Mononuclear cell (primary cell): ENCODE data around the gene PHRF1. TPM values are rescaled to one million over a fixed set of nuclear protein-coding genes. Genes with fewer than 3 reads are reported as not detected.

Experiments used
- H3K27me3 ChIP-seq: 2 replicates; pipeline ENCODE4 v1.6.0; 2011; ENCODE audit warnings: low read length, control low read depth; ENCODE audit not compliant: insufficient read depth
- H3K4me1 ChIP-seq: 2 replicates; pipeline ENCODE4 v1.5.1; 2011; ENCODE audit warnings: mild to moderate bottlenecking, low read length, control low read depth; ENCODE audit not compliant: insufficient read depth
- H3K4me3 ChIP-seq: 2 replicates; pipeline ENCODE4 v1.5.1; 2011; ENCODE audit warnings: mild to moderate bottlenecking, low read length, moderate library complexity
- H3K9me3 ChIP-seq: 2 replicates; pipeline ENCODE4 v1.5.1; 2011; ENCODE audit warnings: low read depth, mild to moderate bottlenecking, control low read depth, low read length
- total RNA-seq: library from RNA; depleted of rRNA; stranded (reverse); fragments of >200 nt; gene quantifications from one replicate; pipeline ENCODE4 v1.2.3, GENCODE V29; 2012

PHRF1 gene
- total RNA-seq, 1 donor, result 25.1 TPM

DNA sequence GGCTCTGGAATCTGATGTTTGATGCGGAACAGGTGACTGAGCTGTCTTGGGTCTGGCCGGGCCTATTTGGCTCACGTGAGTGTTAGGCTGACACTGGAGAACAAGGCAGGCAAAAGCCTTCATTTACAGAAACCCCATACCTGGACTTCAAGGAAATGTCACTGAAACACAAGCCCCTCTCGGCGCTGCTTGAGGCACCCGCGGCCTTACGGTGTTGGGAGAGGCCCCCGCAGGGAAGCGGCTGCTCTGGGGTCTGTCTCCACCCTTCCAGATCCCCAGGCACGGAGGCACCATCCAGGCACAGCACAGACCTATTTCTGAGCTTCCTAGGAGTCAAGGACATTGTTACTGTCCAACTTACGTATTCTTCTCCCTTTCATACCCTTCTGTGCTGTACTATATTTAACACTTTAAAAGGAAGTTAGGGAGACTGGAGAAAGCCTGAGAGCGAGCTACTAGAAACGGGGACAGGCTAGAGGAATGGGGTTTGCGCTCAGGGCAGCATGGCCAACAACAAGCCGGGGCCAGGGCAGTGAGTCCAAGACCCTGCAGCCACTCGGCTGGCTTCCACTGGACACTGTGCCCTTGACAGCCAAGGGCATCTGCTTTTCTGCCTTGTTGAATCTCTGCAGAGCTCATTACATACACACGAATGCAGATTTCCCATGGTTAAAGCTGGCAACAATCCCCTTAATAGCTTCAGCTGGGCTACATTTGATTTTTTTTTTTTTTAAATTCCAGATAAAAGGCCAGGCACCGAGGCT lies 84.6 kb downstream of the PHRF1 start:
- H3K4me3 ChIP-seq, result no peak overlapping the region
- H3K9me3 ChIP-seq, result no peaks in the 10 kb centered on the region
- H3K27me3 ChIP-seq, result no peaks in the 10 kb centered on the region
- H3K4me1 ChIP-seq, result no peaks in the 10 kb centered on the region

Other genes starting within 250 kb of the PHRF1 start
- 0.21 TPM for gene B4GALNT4, start 207.0 kb upstream of the PHRF1 start, total RNA-seq
- not detected for gene PKP3, start 182.3 kb upstream of the PHRF1 start, total RNA-seq
- 50.9 TPM for gene SIGIRR, start 161.5 kb upstream of the PHRF1 start, total RNA-seq
- gene ANO9, start 134.5 kb upstream of the PHRF1 start, total RNA-seq, result 19.9 TPM
- 8.8 TPM for gene PTDSS2, start 126.2 kb upstream of the PHRF1 start, total RNA-seq
- gene RNH1, start 69.2 kb upstream of the PHRF1 start, total RNA-seq, result 92.2 TPM
- gene HRAS, start 40.9 kb upstream of the PHRF1 start, total RNA-seq, result 7.1 TPM
- gene LRRC56, start 38.9 kb upstream of the PHRF1 start, total RNA-seq, result 0.94 TPM
- 2.1 TPM for gene LMNTD2, start 15.7 kb upstream of the PHRF1 start, total RNA-seq
- 16.6 TPM for gene RASSF7, start 15.5 kb upstream of the PHRF1 start, total RNA-seq
- gene IRF7, start 39.5 kb downstream of the PHRF1 start, total RNA-seq, result 50.9 TPM
- gene CDHR5, start 48.5 kb downstream of the PHRF1 start, total RNA-seq, result 0.10 TPM
- not detected for gene SCT, start 50.7 kb downstream of the PHRF1 start, total RNA-seq
- gene DRD4, start 60.8 kb downstream of the PHRF1 start, total RNA-seq, result 0.10 TPM
- 30.7 TPM for gene DEAF1, start 118.8 kb downstream of the PHRF1 start, total RNA-seq
- 8.3 TPM for gene TMEM80, start 119.3 kb downstream of the PHRF1 start, total RNA-seq
- gene EPS8L2, start 129.8 kb downstream of the PHRF1 start, total RNA-seq, result 2.1 TPM
- 141 TPM for gene TALDO1, start 171.0 kb downstream of the PHRF1 start, total RNA-seq
- gene GATD1, start 201.0 kb downstream of the PHRF1 start, total RNA-seq, result 7.2 TPM
- not detected for gene CEND1, start 213.6 kb downstream of the PHRF1 start, total RNA-seq
- 3.5 TPM for gene SLC25A22, start 221.8 kb downstream of the PHRF1 start, total RNA-seq
- gene PIDD1, start 228.8 kb downstream of the PHRF1 start, total RNA-seq, result 6.2 TPM
- gene RPLP2, start 233.5 kb downstream of the PHRF1 start, total RNA-seq, result 653 TPM
- 81.0 TPM for gene PNPLA2, start 242.4 kb downstream of the PHRF1 start, total RNA-seq